Measurements from ENCODE around the gene SOX5.
"Not testable (repeated sequence)": the region's sequence is repeated elsewhere in the genome, so short reads cannot be mapped to it uniquely, and the experiment has no call there.

The SOX5 gene

DNA sequence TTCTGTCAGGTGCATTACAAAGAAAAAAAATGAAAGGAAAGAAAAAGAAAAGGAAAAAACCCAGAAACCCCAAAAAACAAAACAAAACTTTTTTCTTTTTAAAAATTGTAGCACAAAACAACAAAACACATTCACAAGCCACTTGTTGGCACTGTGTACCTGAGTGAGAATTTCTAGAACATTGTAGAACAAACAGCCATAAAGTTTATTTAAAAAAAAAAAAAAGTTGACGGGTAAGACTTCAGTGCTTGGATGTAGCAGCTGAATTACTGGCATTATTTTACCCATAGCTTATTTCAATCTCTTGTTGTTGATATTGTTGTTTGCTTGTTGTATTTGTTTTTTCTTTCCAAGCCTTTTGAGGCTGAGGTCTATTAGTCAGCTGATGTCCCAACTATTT lies 415.8 kb downstream of the SOX5 start:
- no peak for DNase-seq

DNA sequence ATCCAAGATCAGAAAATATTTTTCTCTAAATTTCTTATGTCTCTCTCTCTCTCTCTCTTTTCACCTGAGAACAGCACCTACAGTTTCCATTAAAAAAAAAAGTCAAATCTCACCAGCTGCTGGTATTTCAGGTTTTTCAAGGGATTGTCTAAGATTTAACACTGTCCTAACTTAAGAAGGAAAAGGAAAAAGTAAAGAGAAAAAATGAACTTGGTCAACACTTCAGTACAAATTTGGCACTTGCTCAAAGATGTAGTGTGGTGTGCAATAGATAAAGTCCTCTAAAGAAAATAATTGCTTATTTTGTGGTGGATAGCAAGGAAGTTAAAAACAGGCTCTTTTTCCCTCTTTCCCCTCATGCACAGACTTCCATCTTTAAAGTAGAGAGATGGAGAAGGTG lies 416.2 kb downstream of the SOX5 start:
- DNase-seq = no peak

GRCh38 chr12:23528316-23528715 lies 421.2 kb downstream of the SOX5 start:
- DNase-seq = no peak

DNA sequence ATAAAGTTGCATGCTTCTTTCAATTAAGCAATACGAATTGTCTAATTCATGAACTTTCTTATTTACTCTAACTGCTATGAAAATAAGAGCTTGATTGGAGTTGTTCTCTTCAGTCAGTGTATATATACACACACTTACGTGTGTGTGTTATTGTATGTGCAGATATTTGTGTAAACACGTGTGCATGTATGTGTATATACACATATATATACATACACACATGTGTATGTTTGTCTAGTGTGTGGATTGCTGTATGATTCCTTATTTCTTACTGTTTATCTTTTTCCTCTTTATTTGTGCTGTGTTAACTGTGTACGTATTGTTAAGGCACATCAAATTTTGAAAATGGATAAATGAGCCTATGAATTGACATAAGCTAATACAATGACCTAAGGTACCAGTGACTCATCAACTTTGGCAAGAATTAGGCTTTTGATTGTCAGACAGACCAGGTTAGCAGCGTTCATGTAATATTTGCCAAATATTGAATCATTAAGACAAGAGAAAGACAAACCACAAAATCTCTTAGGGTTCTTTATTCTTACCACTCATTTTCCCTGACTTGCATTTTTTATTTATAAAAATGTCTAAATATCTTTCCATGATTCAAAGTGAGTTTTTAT lies 423.9 kb downstream of the SOX5 start:
- DNase-seq = no peak

GRCh38 chr12:23523339-23523738 lies 426.1 kb downstream of the SOX5 start:
- DNase-seq = no peak

DNA sequence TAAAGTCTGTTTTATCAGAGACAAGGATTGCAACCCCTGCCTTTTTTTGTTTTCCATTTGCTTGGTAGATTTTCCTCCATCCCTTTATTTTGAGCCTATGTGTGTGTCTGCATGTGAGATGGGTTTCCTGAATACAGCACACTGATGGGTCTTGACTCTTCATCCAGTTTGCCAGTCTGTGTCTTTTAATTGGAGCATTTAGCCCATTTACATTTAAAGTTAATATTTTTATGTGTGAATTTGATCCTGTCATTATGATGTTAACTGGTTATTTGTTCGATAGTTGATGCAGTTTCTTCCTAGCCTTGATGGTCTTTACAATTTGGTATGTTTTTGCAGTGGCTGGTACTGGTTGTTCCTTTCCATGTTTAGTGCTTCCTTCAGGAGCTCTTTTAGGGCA lies 430.0 kb downstream of the SOX5 start:
- not testable (repeated sequence) for DNase-seq

GRCh38 chr12:23515785-23516184 lies 433.7 kb downstream of the SOX5 start:
- not testable (repeated sequence) for DNase-seq

GRCh38 chr12:23510484-23510883 lies 439.0 kb downstream of the SOX5 start:
- no peak for DNase-seq

DNA sequence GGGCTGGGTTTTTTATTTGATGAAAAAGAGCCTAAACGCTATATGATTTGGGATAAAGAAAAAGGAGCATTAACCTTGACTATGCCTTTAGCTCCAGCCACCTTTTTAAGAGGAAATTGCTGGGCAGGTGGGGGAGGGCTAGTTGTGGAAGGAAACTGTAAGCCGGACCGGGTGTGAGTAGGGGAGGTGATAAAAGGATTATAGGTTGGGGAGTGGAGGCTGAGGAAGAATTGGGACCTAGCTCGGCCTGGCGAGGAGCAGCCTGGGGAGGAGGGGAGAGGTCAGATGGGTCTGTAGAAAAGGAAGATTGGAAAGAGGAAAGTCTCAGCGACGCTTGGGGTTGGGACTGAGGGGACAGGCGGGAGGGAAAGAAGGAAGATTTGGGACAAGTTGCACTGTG lies 439.6 kb downstream of the SOX5 start:
- not testable (repeated sequence) for DNase-seq

- not testable (repeated sequence) for DNase-seq
Measured at GRCh38 chr12:23507785-23508184, 441.7 kb downstream of the SOX5 start.

GRCh38 chr12:23505736-23506135 lies 443.7 kb downstream of the SOX5 start:
- DNase-seq = not testable (repeated sequence)

DNA sequence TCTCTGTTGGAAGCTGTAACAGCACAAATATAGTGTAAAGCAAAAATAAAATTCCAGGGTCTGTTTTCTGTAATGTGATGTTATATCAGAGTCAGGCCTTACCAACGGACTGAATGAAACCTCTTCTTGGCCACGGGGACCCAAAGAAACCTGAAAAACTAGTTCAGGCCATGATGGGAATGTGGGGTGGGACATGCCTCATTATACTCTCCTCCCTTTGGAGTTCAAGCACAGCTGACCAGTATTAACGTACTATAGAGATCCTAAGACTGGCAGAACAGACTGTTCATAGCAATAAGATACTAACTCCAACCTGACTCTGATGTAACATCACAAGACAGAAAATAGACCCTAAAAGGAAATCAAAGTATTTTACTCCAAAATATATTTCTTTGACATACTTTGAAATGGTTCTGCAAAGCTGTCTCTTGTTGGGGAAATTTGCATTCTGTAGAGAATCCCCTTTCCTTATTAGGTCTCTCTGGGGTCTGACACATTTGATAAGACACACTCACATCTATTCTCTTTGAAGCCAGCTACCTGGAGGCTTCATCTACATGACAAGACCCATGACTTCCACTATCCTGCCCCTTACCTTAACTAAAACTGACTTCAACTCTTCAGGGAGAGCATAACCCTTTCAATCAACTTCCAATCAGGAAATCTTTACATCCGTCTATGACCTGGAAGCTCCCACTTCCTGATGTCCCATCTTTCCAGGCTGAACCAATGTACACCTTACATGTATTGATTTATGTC lies 444.6 kb downstream of the SOX5 start:
- no peak for DNase-seq

GRCh38 chr12:23504043-23504442 lies 445.4 kb downstream of the SOX5 start:
- no peak for DNase-seq

DNA sequence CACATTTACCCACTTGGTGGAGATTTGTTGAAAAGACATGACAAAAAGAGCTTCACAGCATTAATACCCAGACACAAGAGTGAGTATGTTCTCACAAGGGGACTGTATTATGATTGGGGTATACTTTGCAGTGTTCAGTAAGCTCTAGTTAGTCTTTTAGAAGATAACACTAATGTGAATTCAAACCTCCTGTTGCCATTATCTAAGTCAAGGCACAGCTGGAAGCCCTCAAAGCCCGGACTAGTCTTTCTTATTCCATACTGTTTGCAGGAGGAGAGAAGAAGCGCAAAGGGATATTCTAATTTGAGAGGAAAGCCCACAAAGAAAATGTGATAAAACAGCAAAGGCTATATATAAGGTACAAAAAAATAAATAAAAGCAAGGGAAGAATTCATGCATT lies 445.9 kb downstream of the SOX5 start:
- no peak for DNase-seq

DNA sequence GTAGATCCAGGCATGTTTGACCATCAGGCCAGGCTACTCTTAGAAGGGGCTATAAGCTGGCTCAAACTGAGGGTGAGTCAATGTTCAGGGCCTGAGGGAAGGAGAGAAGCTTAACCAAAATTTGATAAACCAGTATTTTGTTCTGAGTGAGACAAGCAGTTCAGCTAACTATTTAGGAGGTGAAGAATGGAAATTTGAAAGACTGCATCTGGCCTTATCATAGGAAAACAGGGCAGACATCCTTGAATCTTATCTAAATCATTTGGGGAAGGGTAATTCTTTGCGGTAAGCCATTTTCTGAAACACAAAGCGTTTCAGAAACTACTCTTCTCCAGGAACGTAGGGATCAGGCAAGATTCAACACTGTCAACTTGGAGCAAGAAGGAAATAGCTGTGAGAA lies 447.2 kb downstream of the SOX5 start:
- DNase-seq = no peak

DNA sequence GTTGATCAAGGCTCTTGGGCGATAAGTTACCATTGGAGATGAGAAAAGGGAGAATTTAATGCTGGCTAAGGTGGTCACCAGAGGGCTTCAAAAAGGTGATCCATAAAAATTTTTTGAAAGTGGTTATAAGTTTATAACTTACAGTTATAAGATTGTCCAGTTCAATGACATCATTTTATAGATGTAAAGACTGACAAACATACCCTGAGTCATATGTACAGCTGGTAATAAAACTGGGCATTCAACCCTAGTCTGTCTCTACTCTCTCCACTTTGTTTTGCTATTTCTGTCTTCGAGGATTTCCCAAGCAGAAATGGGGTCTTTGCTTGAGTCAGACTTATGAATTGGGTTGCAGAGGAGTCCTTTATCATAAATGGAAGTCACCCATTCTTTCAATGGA lies 454.0 kb downstream of the SOX5 start:
- DNase-seq = no peak

DNA sequence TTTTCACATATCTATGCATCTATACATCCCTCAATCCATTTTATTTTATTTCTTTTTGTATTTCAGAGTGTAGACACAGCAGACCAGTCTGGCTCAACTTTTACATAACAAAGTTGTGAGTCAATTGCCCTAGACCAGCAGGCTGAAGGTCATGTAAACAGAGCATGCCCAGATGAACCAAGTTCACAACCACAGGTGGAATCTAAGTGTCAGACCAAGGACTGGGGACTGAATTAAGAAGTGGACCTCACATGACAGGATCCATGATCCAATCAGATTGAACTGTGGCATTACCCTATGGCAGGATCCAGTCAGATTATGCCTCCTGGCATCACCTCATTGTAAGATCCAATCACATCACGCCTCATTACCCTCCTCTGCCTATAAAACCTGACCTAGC lies 455.8 kb downstream of the SOX5 start:
- DNase-seq = no peak

DNA sequence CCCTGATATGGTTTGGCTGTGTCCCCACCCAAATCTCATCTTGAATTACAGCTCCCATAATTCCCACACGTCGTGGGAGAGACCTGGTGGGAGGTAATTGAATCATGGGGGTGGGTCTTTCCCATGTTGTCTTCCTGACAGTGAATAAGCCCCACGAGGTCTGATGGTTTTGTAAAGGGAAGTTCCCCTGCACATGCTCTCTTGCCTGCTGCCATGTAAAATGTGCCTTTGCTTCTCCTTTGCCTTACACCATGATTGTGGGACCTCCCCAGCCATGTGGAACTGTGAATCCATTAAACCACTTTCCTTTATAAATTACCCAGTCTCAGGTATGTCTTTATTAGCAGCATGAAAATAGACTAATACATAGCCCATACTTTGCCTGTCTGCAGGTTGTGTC lies 458.4 kb downstream of the SOX5 start:
- DNase-seq = not testable (repeated sequence)

DNA sequence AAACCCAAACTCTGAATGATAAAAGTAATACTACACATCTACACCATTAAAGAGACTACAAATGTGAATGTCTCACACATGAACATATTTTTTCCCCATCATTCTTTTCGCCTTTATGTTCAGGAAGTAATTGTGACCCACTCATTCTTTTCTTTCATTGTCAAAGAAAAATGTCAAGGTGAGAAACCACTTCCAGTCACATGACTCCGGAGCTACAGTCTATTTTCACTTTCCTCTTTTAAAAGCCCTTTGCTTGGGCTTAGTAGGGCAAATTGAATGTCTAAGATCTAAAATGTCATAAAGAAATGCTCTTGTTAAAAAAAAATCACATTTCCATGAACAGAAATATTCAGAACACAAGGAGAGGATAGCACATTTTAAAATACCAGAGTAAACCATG lies 461.3 kb downstream of the SOX5 start:
- DNase-seq = no peak

- DNase-seq = no peak
Measured at GRCh38 chr12:23484238-23484637, 465.2 kb downstream of the SOX5 start.

GRCh38 chr12:23482571-23482970 lies 466.9 kb downstream of the SOX5 start:
- DNase-seq = no peak
